Endothelial cell (in vitro differentiated cells): ENCODE data around the gene TPI1. TPM values are rescaled to one million over a fixed set of nuclear protein-coding genes. Genes with fewer than 3 reads are reported as not detected.

Source experiments
- DNase-seq: peaks from one replicate; pipeline ENCODE4 v3.0.0; 2021; ENCODE audit warnings: low spot score
- H3K27ac Mint-ChIP-seq: one replicate; pipeline ENCODE4 v1.8.0; 2021; ENCODE audit warnings: mixed read lengths, inconsistent platforms; ENCODE audit not compliant: unreplicated experiment
- H3K27me3 Mint-ChIP-seq: one replicate; pipeline ENCODE4 v1.8.0; 2021; ENCODE audit warnings: mild to moderate bottlenecking, moderate library complexity, mixed read lengths, inconsistent platforms; ENCODE audit not compliant: unreplicated experiment
- H3K36me3 Mint-ChIP-seq: one replicate; pipeline ENCODE4 v1.8.0; 2021; ENCODE audit warnings: mild to moderate bottlenecking, low read depth, mixed read lengths, inconsistent platforms; ENCODE audit not compliant: unreplicated experiment
- H3K4me1 Mint-ChIP-seq: one replicate; pipeline ENCODE4 v1.8.0; 2021; ENCODE audit warnings: mild to moderate bottlenecking, mixed read lengths, inconsistent platforms; ENCODE audit not compliant: unreplicated experiment
- H3K4me3 Mint-ChIP-seq: one replicate; pipeline ENCODE4 v1.8.0; 2021; ENCODE audit warnings: mild to moderate bottlenecking, mixed read lengths, inconsistent platforms; ENCODE audit not compliant: unreplicated experiment
- H3K9me3 Mint-ChIP-seq: one replicate; pipeline ENCODE4 v1.8.0; 2021; ENCODE audit warnings: mixed read lengths, inconsistent platforms; ENCODE audit not compliant: unreplicated experiment
- total RNA-seq: library from RNA; stranded (reverse); fragmentation: NEBNext Ultra II Directional; extraction: Animal tissue kit (Norgen Biotek cat#: 25700); gene quantifications from one replicate; pipeline ENCODE4 v1.2.1, GENCODE V29; 2021; ENCODE audit not compliant: unreplicated experiment
- TF ChIP-seq, protein P1 (sequence below): fragments of 200-600 bp; sonication (generic); IDR thresholded peaks from one replicate; pipeline ENCODE4 v1.5.0; 2021; ENCODE audit warnings: antibody characterized with exemption; ENCODE audit not compliant: unreplicated experiment

TPI1 gene
- total RNA-seq, 1 donor from 2014 or later, result 356 TPM

DNA sequence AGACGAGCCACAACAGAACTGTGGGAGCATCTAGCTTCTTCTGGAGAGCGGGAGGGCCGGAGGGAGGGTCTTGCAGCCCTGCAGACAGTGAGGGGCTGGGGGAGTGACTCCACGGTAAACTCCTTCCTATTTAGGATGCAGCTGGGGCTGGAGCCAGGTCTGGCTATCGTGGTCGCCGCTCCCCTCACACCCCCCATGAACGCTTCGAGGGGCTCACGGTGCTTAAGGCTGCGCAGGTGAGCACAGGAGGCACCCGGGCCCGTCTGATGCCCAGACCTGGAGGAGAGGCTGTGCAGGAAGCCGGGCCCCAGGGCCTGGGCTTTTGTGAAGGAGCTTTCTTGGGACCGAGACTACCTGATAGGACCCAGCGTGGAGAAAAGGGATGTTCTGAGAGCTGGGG lies 30.5 kb upstream of the TPI1 start:
- H3K27me3 Mint-ChIP-seq, result peaks cover 7% of the 10 kb centered on the region
- peaks cover 24% of the 10 kb centered on the region for H3K36me3 Mint-ChIP-seq
- no peak overlapping the region for H3K4me3 Mint-ChIP-seq
- no peaks in the 10 kb centered on the region for H3K4me1 Mint-ChIP-seq
- H3K27ac Mint-ChIP-seq, result no peak overlapping the region
- no peaks in the 10 kb centered on the region for H3K9me3 Mint-ChIP-seq
- TF ChIP-seq, protein P1, sequence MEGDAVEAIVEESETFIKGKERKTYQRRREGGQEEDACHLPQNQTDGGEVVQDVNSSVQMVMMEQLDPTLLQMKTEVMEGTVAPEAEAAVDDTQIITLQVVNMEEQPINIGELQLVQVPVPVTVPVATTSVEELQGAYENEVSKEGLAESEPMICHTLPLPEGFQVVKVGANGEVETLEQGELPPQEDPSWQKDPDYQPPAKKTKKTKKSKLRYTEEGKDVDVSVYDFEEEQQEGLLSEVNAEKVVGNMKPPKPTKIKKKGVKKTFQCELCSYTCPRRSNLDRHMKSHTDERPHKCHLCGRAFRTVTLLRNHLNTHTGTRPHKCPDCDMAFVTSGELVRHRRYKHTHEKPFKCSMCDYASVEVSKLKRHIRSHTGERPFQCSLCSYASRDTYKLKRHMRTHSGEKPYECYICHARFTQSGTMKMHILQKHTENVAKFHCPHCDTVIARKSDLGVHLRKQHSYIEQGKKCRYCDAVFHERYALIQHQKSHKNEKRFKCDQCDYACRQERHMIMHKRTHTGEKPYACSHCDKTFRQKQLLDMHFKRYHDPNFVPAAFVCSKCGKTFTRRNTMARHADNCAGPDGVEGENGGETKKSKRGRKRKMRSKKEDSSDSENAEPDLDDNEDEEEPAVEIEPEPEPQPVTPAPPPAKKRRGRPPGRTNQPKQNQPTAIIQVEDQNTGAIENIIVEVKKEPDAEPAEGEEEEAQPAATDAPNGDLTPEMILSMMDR, result no peak
- DNase-seq, result no peak

DNA sequence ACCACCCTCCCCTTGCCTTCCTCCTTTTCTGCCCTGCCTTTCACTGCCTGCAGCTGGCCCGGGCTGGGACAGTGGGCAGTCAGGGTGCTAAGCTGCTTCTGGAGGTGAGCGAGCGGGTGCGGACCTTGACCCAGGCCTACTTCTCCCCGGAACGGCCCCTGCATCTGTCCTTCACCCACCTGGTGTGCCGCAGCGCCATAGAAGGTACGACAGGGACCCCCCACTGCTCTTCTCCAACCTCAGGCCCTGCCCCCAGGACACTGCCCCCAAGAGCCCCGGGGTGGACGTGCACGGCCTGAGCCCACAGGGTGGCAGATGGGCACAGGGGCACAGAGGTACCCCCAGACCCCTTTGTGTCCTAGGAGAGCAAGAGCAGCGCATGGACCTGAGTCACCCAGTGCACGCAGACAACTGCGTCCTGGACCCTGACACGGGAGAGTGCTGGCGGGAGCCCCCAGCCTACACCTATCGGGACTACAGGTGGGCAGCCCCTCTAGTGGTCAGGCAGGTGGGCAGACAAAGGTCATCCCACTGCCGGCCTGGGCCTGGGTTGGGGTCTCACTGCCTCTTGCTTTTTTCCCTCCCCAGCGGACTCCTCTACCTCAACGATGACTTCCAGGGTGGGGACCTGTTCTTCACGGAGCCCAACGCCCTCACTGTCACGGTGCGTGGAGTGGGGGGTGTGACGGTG lies 29.8 kb upstream of the TPI1 start:
- no peak overlapping the region for H3K27ac Mint-ChIP-seq
- H3K4me1 Mint-ChIP-seq, result no peaks in the 10 kb centered on the region
- TF ChIP-seq, protein P1, result no peak
- H3K9me3 Mint-ChIP-seq, result no peaks in the 10 kb centered on the region
- peaks cover 22% of the 10 kb centered on the region for H3K36me3 Mint-ChIP-seq
- no peak for DNase-seq
- H3K27me3 Mint-ChIP-seq, result peaks cover 7% of the 10 kb centered on the region
- no peak overlapping the region for H3K4me3 Mint-ChIP-seq

GRCh38 chr12:6838854-6839253 lies 28.5 kb upstream of the TPI1 start:
- no peaks in the 10 kb centered on the region for H3K4me1 Mint-ChIP-seq
- H3K27ac Mint-ChIP-seq, result no peak overlapping the region
- TF ChIP-seq, protein P1, result no peak
- DNase-seq, result no peak
- no peak overlapping the region for H3K4me3 Mint-ChIP-seq
- H3K36me3 Mint-ChIP-seq, result peaks cover 25% of the 10 kb centered on the region
- H3K9me3 Mint-ChIP-seq, result no peaks in the 10 kb centered on the region
- H3K27me3 Mint-ChIP-seq, result peaks cover 7% of the 10 kb centered on the region

GRCh38 chr12:6839482-6840201 lies 27.7 kb upstream of the TPI1 start:
- Mint-ChIP-seq H3K9me3 (no peaks in the 10 kb centered on the region), H3K36me3 (peaks cover 28% of the 10 kb centered on the region), H3K4me3 (no peak overlapping the region), H3K4me1 (no peaks in the 10 kb centered on the region), H3K27me3 (peaks cover 10% of the 10 kb centered on the region), H3K27ac (no peak overlapping the region)
- DNase-seq, result no peak
- TF ChIP-seq, protein P1, result no peak

DNA sequence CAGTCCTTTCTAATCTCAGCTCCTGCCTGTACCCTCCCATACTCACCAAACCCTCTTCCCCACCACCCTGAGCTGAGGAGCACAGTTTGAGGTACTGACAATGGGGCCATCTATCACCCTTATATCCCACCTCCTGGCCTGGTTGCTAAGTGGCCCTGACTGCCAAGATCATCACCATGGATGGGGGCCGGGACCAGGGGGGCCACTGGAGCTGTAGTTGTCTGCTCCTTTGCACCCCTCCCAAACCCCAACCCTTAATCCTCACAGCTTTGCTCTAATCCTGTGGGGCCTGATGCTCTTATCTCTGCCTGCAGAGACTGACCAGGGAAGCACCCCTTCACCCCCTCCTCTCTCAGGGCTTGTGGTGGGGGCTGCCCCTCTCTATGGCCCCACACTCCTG lies 27.0 kb upstream of the TPI1 start:
- Mint-ChIP-seq H3K4me3 (no peak overlapping the region), H3K27ac (no peak overlapping the region), H3K4me1 (no peaks in the 10 kb centered on the region), H3K27me3 (peaks cover 10% of the 10 kb centered on the region), H3K36me3 (peaks cover 30% of the 10 kb centered on the region), H3K9me3 (no peaks in the 10 kb centered on the region)
- DNase-seq, result no peak
- TF ChIP-seq, protein P1, result no peak
